GM21825 (cell line): ENCODE data around the gene WSB1.
"Not testable (repeated sequence)": the region's sequence is repeated elsewhere in the genome, so short reads cannot be mapped to it uniquely, and the experiment has no call there.

Experiments used
- ATAC-seq: cut with Tn5 transposase; IDR thresholded peaks from one replicate; pipeline ENCODE4 v1.9.1; 2021; ENCODE audit warnings: mild to moderate bottlenecking, moderate library complexity; ENCODE audit not compliant: unreplicated experiment

WSB1 gene, protein sequence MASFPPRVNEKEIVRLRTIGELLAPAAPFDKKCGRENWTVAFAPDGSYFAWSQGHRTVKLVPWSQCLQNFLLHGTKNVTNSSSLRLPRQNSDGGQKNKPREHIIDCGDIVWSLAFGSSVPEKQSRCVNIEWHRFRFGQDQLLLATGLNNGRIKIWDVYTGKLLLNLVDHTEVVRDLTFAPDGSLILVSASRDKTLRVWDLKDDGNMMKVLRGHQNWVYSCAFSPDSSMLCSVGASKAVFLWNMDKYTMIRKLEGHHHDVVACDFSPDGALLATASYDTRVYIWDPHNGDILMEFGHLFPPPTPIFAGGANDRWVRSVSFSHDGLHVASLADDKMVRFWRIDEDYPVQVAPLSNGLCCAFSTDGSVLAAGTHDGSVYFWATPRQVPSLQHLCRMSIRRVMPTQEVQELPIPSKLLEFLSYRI

DNA sequence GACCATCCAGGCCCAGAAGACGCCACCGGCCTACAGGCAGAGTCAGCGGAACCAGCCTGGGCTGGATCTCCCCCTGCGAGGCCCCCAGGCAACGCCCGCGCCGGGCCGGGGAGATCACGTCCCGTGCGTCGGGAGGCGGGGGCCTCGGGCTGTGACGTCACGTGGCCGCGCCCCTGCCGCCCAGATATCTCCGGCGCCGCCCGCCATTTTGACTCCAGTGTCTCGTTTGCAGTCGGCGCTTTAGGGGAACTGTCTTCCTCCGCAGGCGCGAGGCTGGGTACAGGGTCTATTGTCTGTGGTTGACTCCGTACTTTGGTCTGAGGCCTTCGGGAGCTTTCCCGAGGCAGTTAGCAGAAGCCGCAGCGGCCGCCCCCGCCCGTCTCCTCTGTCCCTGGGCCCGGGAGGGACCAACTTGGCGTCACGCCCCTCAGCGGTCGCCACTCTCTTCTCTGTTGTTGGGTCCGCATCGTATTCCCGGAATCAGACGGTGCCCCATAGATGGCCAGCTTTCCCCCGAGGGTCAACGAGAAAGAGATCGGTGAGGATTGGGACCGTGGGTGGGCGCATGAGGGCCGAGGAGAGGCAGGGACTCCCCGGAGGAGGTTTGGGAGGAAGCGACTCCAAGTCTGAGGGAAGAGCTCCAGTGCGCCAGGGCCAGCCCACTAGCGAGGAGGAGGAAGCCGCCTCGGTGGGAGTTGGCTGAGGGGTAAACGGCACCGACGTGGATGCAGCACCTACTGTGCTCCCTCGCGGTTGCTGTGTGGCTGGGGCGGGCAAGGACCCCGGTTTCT is at the start of gene WSB1:
TSS of gene WSB1 (plus strand) at position 217 of the 791 bp plus-strand sequence. CDS start at position 499, 282 bp downstream.
- peak; percentile 86 for ATAC-seq

DNA sequence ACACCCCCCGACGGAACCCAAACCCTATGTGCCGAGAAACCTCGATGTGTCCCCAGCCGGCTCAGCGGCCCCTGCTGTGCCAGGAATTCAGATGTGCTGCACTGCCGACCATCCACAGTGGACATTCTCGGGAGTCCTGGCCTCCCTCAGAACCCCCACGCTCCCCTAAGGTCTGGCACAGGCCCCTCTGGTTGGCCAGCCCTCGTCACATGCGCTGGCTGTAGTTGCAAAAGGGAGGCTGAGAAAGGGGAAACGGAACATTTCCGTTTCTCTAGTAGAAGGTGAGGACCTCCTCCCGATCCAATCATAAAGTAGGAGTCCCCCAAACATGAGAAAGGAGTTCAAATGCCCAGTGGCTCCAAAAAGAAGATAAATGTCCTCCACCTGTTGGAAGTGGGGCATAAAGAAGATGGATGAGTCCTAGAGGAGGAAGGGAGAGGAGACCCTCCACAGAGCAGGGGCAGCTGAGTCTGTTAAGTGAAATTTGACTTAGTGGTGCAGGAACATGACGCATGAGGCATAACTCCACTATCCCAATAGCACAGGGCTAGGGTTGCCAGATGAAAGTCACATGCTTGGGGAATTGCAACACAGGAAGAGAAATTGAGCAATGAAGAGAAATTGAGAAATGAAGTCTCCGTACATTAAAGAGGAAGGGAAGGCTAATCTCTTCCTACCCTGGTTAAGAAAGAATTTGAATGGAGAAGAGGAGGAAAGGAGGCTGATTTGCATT is 49.3 kb upstream of the WSB1 start:
- ATAC-seq = no peak

DNA sequence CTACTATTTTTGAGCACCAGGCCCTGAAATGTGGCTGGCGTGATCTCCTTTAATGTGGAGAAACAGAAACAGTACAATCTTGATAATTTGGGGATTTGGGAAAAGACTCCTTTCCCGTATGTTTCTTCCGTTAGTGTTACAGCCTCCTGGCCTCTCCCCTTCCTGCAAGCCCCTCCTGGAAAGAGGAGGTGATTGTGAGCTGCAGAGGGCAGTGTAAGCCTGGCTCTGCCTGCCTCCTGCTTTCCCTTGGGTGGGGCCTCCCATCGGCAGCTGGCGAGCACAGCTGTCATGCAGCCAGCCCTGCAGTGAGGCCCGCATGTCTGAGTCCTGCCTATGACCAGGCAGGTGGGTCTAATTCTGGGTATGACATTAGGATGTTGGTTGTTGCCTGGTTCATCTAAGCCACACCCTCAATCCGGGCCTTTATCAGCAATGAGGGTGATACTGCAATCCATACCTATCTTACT is 48.7 kb upstream of the WSB1 start:
- ATAC-seq = peak; percentile 85

DNA sequence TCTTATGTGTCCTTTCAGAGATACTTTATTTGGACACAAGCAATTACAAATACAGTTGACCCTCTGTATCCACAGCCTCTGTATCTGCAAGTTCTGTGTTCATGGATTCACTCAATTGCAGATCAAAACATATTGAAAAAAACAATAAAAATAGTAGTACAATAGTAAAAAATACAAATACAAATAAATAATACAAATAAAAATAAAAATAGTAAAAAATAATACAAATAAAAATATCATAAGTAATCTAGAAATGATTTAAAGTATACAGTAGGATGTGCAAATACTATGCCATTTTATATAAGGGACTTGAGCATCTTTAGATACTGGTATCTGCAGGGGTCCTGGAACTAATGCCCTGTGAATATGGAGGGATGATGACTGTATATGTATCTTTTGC is 47.4 kb upstream of the WSB1 start:
- no peak for ATAC-seq

DNA sequence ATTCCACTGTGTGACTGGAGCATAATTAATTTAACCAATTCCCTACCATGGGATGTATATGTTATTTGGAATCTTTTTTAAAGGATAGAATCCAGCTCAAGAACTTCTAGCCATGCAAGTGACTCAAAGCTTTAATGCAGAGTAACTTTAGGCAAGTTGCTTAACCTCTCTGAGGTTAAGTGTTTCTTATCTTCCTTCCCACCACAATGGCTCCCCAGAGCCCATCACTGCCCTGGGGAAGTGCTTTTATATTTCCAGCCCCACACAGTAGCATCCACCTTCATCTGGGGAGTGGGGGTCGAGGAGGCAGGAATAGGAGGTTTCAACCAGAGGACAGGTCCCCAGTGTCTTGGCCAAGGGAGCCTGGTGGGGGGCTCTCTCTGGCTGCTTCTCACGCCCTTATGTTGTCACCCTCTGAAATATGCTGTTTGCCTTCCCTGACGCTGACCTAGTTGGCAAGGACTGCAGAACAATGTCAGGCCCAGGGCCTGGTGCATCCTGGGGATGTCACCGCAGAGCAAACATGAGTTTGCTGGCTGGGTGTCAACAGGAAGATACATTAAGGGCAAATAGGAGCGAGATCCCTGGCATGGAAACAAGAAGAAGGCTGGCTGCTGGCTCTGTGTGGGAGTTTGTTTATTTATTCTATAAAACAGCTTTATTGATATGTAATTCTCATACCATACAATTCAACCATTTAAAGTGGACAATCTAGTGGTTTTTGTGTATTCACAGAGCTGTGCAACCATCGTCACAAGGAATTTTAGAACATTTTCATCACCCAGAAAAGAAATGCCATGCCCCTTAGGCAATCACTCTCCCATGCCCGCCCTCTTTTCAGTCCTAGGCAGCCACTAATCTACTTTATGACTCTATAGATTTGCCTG is 46.6 kb upstream of the WSB1 start:
- no peak for ATAC-seq

DNA sequence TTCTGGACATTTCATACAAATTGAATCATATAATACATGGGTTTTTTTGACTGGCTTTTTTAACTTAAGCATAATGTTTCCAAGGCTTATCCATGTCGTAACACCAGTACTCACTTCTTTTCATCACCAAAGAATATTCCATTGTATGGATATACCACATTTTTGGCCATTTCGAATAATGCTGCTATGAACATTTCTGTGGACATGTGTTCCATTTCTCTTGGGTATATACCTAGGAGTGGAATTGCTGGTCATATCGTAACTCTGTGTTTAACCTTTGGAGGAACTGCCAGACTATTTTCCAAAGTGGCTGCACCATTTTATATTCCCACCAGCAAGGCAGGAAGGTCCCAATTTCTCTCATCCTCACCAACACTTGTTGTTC is 46.0 kb upstream of the WSB1 start:
- ATAC-seq = no peak

DNA sequence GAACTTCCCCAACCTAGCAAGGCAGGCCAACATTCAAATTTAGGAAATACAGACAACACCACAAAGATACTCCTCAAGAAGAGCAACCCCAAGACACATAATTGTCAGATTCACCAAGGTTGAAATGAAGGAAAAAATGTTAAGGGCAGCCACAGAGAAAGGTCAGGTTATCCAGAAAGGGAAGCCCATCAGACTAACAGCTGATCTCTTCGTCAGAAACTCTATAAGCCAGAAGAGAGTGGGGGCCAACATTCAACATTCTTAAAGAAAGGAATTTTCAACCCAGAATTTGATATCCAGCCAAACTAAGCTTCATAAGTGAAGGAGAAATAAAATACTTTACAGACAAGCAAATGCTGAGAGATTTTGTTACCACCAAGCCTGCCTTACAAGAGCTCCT is 43.1 kb upstream of the WSB1 start:
- ATAC-seq = not testable (repeated sequence)

DNA sequence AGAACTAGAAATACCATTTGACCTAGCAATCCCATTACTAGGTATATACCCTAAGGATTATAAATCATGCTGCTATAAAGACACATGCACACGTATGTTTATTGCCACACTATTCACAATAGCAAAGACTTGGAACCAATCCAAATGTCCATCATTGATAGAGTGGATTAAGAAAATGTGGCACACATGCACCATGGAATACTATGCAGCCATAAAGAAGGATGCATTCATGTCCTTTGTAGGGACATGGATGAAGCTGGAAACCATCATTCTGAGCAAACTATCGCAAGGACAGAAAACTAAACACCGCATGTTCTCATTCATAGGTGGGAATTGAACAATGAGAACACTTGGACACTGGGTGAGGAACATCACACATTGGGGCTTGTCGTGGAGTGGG is 39.1 kb upstream of the WSB1 start:
- ATAC-seq = not testable (repeated sequence)

DNA sequence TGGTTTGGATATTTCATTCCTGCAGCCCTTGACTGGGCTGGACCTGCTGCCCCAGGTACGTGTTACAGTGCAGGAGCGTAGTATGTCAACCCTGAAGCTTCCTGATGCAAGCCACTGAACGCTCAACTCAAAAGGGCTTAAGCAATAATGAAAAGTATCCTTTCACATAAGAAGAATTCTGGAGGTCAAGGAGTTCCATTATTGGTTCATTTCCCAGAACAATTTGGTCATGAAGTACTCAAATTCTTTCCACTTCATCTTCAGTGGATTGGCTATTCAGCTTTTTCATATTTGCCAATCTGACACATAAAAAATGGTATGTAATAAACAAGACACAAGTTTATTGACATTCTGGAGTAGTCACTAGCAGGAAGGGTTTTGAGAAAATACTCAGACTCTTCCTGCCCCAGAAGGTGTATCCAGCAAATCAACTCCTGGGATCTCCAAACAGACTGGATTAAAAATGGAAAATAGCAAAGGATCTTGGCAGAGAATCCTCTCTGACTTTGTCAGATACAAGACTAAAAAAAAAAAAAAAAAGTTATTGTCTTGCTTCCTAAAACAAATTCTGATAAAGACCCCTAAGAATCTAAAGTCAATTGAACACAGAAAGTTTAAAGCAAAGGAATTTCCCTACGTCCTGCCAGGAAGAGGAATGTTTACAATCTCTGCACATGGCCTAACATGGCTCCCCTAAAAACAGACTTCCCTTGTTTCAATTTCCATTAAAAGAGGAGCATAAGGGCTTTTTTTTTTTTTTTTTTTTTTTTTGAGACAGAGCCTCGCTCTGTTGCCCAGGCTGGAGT is 37.5 kb upstream of the WSB1 start:
- ATAC-seq = no peak

DNA sequence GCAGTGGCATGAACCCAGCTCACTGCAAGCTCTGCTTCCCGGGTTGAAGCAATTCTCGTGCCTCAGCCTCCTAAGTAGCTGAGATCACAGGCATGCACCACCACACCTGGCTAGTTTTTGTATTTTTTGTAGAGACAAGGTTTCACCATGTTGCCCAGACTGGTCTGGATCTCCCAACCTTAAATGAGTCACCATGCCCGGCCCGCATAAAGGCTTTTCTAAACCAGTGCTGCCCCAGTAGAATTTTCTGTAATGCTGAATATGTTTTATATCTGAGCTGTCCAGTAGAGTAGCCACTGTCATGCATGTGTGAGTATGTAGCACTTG is 36.9 kb upstream of the WSB1 start:
- no peak for ATAC-seq

DNA sequence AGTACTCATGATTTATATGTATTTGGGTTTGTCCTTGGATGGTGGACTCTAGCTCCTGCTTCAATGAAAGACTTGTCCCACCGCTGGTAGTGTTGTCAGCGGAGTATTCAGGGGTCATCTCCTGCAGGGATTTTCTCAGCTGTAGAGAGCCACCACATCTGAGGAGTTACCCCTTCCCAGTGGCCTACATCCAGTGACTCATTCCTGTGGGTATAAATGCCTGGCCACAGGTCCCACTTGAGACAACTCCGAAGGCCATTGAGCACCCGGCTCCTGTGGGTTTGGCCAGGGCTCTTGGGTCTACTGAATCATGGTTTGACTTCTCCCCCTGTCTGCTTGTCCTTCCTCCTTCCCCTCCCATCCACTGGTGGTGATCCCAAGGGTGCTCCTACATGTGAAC is 34.6 kb upstream of the WSB1 start:
- no peak for ATAC-seq

DNA sequence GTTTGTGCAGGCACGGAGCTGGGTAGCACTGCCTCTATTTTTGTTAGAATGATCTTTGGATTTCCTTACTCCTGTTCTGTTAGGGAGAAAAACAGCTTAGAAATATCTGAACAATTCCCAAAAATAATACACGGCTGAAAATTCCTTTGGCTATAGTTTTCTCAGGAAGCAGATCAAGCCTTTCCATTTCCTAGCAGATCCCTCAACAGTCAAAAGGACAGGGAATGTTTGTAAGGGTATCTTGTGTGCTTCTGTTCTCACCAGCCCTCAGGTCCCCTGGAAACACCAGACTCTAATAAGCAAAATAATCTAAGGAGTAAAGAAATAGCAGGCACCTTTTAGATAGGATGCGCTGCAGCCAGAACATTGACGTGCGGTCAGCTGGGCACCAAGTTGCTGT is 30.5 kb upstream of the WSB1 start:
- no peak for ATAC-seq

DNA sequence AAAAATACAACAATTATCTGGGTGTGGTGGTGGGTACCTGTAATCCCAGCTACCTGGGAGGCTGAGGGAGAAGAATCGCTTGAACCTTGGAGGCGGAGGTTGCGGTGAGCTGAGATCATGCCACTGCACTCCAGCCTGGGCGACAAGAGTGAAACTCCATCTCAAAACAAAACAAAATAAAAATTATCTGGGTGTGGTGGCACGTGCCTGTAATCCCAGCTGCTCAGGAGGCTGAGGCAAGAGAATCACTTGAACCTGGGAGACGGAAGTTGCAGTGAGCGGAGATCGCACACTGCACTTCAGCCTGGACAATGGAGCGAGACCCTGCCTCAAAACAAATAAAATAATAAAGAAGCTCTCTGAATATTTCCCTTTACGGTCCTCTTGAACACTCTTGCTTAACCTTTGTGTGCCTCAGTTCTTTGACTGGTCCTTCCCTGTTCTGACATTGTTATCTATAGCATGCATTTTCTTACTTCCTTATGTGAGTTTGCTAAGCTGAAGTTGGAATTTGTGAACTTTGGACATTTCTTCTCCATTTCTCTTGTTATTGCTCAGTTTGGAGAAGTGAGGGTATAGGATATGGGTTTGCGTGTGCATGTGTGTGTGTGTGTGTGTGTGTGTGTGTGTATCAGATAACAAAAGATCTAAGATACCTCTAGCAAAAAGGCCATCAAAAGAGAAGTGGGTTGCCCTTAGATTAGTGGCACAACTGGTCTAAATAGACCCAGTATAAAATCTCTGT is 29.7 kb upstream of the WSB1 start:
- no peak for ATAC-seq

DNA sequence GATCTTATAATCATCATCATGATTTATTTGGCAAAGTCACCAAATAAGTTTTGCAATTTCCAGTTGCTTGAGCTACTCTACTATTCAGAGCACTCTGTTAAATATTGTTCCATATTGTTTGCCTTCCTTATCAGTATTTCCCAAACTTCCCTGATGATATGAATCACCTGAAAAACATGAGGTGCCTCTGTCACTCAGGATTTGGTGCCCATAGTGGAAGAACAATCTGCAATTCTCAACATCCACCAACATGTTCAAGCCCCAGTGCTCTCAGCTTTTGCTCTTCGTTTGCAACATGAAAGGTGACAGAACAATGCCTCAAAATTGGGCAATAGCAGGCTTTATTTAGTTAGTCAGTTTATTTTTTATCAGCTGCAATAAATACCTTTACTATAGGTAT is 28.6 kb upstream of the WSB1 start:
- ATAC-seq = no peak

DNA sequence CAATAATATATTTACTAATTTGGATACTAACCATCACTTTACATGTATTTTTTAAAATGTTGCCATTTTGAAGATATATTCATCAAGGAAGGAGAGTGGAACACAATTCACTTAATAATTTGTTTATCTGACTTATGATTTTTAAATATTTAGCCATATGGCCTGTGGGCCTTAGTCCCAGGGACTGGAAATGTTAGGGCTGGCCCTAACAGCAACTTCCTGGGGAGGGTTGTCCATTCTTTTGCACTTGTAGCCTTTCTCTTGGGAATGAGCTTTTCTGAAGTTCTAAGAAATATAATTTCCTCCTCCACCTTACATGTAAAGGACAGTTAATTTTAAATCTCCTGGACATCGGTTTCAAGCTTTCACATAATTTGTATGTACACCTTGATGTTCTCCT is 27.7 kb upstream of the WSB1 start:
- ATAC-seq = no peak

DNA sequence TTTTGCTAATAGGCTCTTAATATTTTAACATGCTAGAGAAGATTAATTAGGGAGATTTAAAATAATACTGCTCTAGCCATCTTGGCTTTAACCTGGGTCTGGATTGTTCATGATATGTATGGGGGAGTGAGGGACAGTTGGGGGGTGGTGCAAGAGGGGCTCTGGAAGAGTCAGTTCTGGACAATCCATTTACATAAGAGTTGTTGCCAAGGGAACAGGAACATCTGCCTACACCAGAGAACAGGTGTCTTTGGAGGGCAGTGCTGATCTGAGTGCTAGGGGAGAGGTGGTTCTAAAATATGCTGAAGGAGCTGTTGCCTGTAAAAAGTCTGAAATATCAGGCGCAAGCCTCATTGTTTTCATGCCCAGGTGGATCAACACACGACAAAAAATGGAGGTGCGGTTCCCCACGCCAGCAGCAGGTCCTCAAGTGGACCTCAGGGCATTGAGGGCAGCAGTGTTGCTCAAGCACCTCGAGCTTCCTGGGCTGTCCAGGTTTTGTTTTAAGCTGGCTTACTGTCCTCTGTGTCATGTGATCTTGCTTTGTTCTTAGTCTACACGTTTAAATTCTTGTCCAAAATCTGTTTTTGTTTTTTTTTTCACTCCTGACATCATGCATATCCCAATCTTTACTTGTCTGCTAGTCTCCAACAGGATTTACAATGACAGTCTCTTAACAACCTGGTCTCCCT is 25.4 kb upstream of the WSB1 start:
- ATAC-seq = no peak

DNA sequence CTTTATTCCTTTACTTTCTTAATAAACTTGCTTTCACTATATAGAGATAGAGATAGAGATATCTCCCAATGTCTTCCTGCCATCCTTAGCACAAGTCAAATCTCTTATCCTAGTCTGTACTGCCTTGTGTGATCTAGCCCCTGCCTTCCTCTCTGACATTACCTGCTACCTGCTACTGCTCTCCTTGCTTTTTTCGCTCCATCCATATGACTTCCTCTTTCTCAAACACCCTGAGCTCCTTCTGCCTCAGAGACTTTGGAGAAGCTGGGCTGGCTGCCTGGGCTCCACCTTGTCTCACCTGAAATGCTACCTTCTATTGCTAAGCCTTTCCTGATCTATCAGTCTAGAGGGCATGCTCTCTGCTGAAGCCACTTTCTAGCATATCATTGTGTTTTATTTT is 24.7 kb upstream of the WSB1 start:
- ATAC-seq = no peak

DNA sequence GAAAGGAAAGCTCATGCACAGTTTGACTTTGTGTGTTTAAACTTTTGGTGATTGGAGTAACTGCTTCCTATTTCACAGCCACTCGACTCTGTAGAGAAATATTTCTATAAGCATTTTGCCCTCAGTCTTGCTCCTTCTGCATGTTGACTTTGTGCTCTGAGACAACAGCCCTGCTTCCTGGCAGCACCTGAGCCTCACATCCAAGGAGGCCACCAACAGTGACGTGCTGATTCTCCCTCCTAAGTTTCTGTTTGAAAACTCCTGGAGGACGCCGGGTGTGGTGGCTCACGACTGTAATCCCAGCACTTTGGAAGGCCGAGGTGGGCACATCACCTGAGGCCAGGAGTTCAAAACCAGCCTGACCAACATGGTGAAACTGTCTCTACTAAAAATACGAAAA is 23.9 kb upstream of the WSB1 start:
- no peak for ATAC-seq
